SJCRH30 (cell line): ENCODE measurements around the gene TERT. TPM values are rescaled to one million over a fixed set of nuclear protein-coding genes. Genes with fewer than 3 reads are reported as not detected.
"Not testable (repeated sequence)": the region's sequence is repeated elsewhere in the genome, so short reads cannot be mapped to it uniquely, and the experiment has no call there.

ENCODE experiments used
- DNase-seq, 2 experiments: peaks; one replicate each; pipeline ENCODE4 v3.0.0-alpha.2; 2015 to 2020
- H3K27ac ChIP-seq: fragments of 250-450 bp; sonication (Bioruptor Pico); 2 replicates; pipeline ENCODE4 v1.5.1; 2020; ENCODE audit warnings: mild to moderate bottlenecking, moderate library complexity
- H3K27me3 ChIP-seq: fragments of 250-450 bp; sonication (Bioruptor Pico); 2 replicates; pipeline ENCODE4 v1.5.1; 2020; ENCODE audit warnings: mild to moderate bottlenecking, moderate library complexity
- H3K36me3 ChIP-seq: fragments of 250-450 bp; sonication (Bioruptor Pico); 2 replicates; pipeline ENCODE4 v1.5.1; 2020; ENCODE audit warnings: mild to moderate bottlenecking, moderate library complexity
- H3K4me1 ChIP-seq: fragments of 250-450 bp; sonication (Bioruptor Pico); 2 replicates; pipeline ENCODE4 v1.5.1; 2020; ENCODE audit warnings: mild to moderate bottlenecking, moderate library complexity
- H3K4me3 ChIP-seq: fragments of 250-450 bp; sonication (Bioruptor Pico); 2 replicates; pipeline ENCODE4 v1.5.1; 2020; ENCODE audit warnings: mild to moderate bottlenecking, moderate library complexity
- H3K9me3 ChIP-seq: fragments of 250-450 bp; sonication (Bioruptor Pico); replicated peaks from 2 replicates; pipeline ENCODE4 v1.5.1; 2020; ENCODE audit warnings: mild to moderate bottlenecking, moderate library complexity
- total RNA-seq: library from RNA; depleted of rRNA; stranded (reverse); fragments of >200 nt; shearing (Covaris generic); gene quantifications from 2 replicates; pipeline ENCODE4 v1.2.3, GENCODE V29; 2014

Gene TERT
- total RNA-seq, 1 experiment from 2014 or later = not detected

GRCh38 chr5:1335540-1336095, 40.8 kb upstream of the TERT start:
- DNase-seq = no peak
- peaks cover 11% of the 10 kb centered on the region; the same call in 1 of the 2 replicates for H3K36me3 ChIP-seq
- H3K27ac ChIP-seq = no peak overlapping the region
- no peaks in the 10 kb centered on the region for H3K9me3 ChIP-seq
- no peaks in the 10 kb centered on the region for H3K27me3 ChIP-seq
- H3K4me3 ChIP-seq = no peak overlapping the region
- H3K4me1 ChIP-seq = peaks cover 9% of the 10 kb centered on the region

DNA sequence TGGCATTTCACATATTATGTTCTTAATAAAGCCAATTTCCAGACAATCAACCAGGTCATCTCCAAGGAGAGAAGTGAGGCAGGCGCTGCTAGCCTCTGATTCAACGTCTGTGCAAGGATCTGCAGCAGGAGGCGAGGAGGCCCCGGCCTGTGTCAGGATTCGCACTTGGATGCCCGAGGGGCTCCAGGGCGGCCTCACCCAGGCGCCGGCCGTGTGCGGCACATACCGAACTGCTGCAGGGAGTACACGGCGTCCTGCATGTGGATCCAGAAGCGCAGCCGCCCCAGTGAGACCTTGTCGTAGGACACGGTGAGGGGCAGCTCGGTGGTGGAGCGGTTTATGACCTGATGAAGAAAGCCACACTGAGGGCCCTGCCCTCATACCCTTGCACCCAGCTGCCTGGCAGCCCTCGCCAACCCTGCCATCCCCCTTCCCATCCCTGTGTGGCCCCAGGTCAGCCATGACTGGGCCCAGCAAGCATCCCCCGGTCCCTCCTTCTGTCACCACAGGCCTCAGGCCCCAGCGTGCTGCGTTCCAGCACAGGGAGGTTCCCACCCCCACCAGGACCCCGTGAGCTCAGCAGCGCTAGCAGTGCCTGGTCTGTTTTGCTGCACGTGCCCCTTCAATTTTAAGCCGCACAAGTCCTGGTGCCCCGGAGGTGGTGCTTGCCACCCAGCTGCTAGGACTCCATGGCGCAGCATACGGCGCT, 40.1 kb upstream of the TERT start:
- peaks cover 14% of the 10 kb centered on the region for H3K36me3 ChIP-seq
- H3K4me3 ChIP-seq = no peak overlapping the region
- H3K4me1 ChIP-seq = peaks cover 15% of the 10 kb centered on the region
- H3K9me3 ChIP-seq = no peaks in the 10 kb centered on the region
- H3K27me3 ChIP-seq = no peaks in the 10 kb centered on the region
- H3K27ac ChIP-seq = no peak overlapping the region
- DNase-seq = no peak

DNA sequence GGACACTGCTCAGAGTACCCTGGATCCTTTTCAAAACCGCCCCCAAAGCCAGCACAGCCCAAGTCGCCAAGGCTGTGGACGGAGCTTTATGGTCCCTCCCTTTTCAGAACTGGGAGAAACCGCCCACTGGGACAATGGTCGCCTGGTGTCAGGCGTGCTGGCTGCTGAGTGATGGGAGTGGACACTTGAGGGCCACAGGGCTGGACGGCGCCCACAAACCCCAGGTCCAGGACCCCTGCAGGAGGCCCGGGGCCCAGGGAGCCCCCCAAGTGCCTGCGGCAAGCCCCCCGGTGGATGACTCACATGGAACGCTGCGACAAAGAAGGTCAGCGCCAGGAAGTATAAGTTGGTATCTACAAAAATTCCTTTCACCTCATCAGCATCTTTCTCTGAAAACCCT, 39.1 kb upstream of the TERT start:
- H3K4me1 ChIP-seq = peaks cover 16% of the 10 kb centered on the region
- H3K4me3 ChIP-seq = no peak overlapping the region
- H3K36me3 ChIP-seq = peaks cover 15% of the 10 kb centered on the region
- no peak overlapping the region for H3K27ac ChIP-seq
- H3K27me3 ChIP-seq = no peaks in the 10 kb centered on the region
- no peaks in the 10 kb centered on the region for H3K9me3 ChIP-seq
- no peak for DNase-seq

DNA sequence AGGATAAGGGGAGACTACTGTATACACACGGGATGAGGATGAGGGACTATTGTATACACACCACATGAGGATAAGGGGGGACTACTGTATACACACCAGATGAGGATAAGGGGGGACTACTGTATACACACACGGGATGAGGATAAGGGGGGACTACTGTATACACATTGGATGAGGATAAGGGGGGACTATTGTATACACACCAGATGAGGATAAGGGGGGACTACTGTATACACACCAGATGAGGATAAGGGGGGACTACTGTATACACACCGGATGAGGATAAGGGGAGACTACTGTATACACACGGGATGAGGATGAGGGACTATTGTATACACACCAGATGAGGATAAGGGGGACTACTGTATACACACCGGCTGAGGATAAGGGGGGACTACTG, 38.4 kb upstream of the TERT start:
- not testable (repeated sequence) for H3K27ac ChIP-seq, H3K27me3 ChIP-seq
- peaks cover 15% of the 10 kb centered on the region for H3K36me3 ChIP-seq

GRCh38 chr5:1332461-1333001, 37.7 kb upstream of the TERT start:
- Histone ChIP-seq H3K9me3 (no peaks in the 10 kb centered on the region), H3K4me1 (peaks cover 16% of the 10 kb centered on the region), H3K4me3 (no peak overlapping the region), H3K27me3 (no peaks in the 10 kb centered on the region), H3K36me3 (peaks cover 15% of the 10 kb centered on the region), H3K27ac (no peak overlapping the region)
- DNase-seq = peak in 1 of 2 experiments; percentile 40

More for the DNA sequence above, 38.4 kb upstream of the TERT start:
- peak in 1 of 2 experiments; percentile 22 for DNase-seq
- not testable (repeated sequence) for H3K9me3 ChIP-seq, H3K4me3 ChIP-seq
- H3K4me1 ChIP-seq = peaks cover 16% of the 10 kb centered on the region

- no peak for DNase-seq
- H3K36me3 ChIP-seq = peaks cover 15% of the 10 kb centered on the region
Measured at GRCh38 chr5:1331861-1332405, 37.1 kb upstream of the TERT start.

GRCh38 chr5:1330847-1331831, 36.3 kb upstream of the TERT start:
- no peak overlapping the region for H3K4me3 ChIP-seq
- H3K4me1 ChIP-seq = peaks cover 16% of the 10 kb centered on the region
- peak overlapping the region; percentile 88 for H3K27ac ChIP-seq
- peaks cover 15% of the 10 kb centered on the region for H3K36me3 ChIP-seq
- peak; percentile 43 to 56 for DNase-seq
- no peaks in the 10 kb centered on the region for H3K9me3 ChIP-seq
- H3K27me3 ChIP-seq = no peaks in the 10 kb centered on the region

More at GRCh38 chr5:1331861-1332405, 37.1 kb upstream of the TERT start:
- peak overlapping the region; percentile 88 for H3K27ac ChIP-seq
- H3K9me3 ChIP-seq = no peaks in the 10 kb centered on the region
- no peak overlapping the region for H3K4me3 ChIP-seq
- no peaks in the 10 kb centered on the region for H3K27me3 ChIP-seq
- H3K4me1 ChIP-seq = peaks cover 16% of the 10 kb centered on the region

GRCh38 chr5:1330146-1330846, 35.4 kb upstream of the TERT start:
- no peaks in the 10 kb centered on the region for H3K27me3 ChIP-seq
- peak overlapping the region; percentile 88 for H3K27ac ChIP-seq
- peaks cover 16% of the 10 kb centered on the region for H3K4me1 ChIP-seq
- H3K4me3 ChIP-seq = no peak overlapping the region
- peak; percentile 77 to 83 for DNase-seq
- H3K9me3 ChIP-seq = no peaks in the 10 kb centered on the region
- H3K36me3 ChIP-seq = peaks cover 17% of the 10 kb centered on the region

DNA sequence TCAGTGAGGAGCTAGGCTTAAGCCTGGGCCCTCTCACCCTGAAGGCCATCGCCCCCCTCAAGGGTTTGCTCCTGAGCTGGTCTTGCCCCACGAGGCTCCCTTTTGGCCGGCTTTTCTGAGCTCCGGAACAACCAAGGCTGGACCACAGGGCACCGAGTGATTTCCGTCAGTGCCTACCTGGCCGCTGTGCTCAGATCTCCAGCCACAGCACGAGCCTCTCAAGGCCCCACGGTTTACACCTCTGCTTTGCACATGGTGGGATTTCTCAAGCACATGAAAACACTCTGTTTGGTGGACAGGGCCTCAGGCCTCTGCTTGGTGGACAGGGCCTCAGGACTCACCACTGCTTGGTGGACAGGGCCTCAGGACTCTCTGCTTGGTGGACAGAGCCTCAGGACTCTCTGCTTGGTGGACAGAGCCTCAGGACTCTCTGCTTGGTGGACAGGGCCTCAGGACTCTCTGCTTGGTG, 34.3 kb upstream of the TERT start:
- no peaks in the 10 kb centered on the region for H3K27me3 ChIP-seq
- no peak overlapping the region for H3K4me3 ChIP-seq
- no peaks in the 10 kb centered on the region for H3K9me3 ChIP-seq
- H3K36me3 ChIP-seq = peaks cover 19% of the 10 kb centered on the region
- no peak overlapping the region for H3K27ac ChIP-seq
- H3K4me1 ChIP-seq = peaks cover 16% of the 10 kb centered on the region
- DNase-seq = no peak

- H3K27me3 ChIP-seq, H3K27ac ChIP-seq, H3K4me3 ChIP-seq, H3K9me3 ChIP-seq: not testable (repeated sequence)
- Histone ChIP-seq H3K4me1 (peaks cover 16% of the 10 kb centered on the region), H3K36me3 (peaks cover 15% of the 10 kb centered on the region)
- DNase-seq = peak in 1 of 2 experiments; percentile 22
Measured at GRCh38 chr5:1328237-1329110, 33.6 kb upstream of the TERT start.

- Histone ChIP-seq H3K4me1 (peaks cover 16% of the 10 kb centered on the region), H3K27ac (peak overlapping the region; percentile 45; the same call in 1 of the 2 replicates), H3K36me3 (peaks cover 13% of the 10 kb centered on the region)
- peak in 1 of 2 experiments; percentile 28 for DNase-seq
- H3K9me3 ChIP-seq, H3K4me3 ChIP-seq, H3K27me3 ChIP-seq: not testable (repeated sequence)
Measured at GRCh38 chr5:1326901-1327756, 32.3 kb upstream of the TERT start.

- H3K27ac ChIP-seq, H3K9me3 ChIP-seq, H3K4me3 ChIP-seq, H3K36me3 ChIP-seq, H3K27me3 ChIP-seq, DNase-seq: not testable (repeated sequence)
- peaks cover 16% of the 10 kb centered on the region for H3K4me1 ChIP-seq
Measured at GRCh38 chr5:1326532-1326875, 31.6 kb upstream of the TERT start.
